Trophoblast cell (in vitro differentiated cells and primary cell): ENCODE data around the gene SAP30L.

ENCODE experiments used
- DNase-seq, 2 donors: peaks; one replicate each; pipeline ENCODE4 v3.0.0-alpha.2; 2016
- H2AFZ ChIP-seq: 2 replicates; pipeline ENCODE4 v1.6.1; 2013; ENCODE audit warnings: low read length, moderate library complexity, mild to moderate bottlenecking; ENCODE audit not compliant: insufficient read depth, poor library complexity
- H2AK5ac ChIP-seq: 2 replicates; pipeline ENCODE4 v1.6.1; 2013; ENCODE audit warnings: mild to moderate bottlenecking, low read length
- H2BK120ac ChIP-seq: 2 replicates; pipeline ENCODE4 v1.6.1; 2013; ENCODE audit warnings: low read length, mild to moderate bottlenecking, moderate library complexity; ENCODE audit not compliant: insufficient read depth, poor library complexity
- H2BK12ac ChIP-seq: 2 replicates; pipeline ENCODE4 v1.6.1; 2013; ENCODE audit warnings: mild to moderate bottlenecking, low read length, moderate library complexity
- H2BK5ac ChIP-seq: 2 replicates; pipeline ENCODE4 v1.6.1; 2013; ENCODE audit warnings: low read length, low read depth, moderate library complexity, mild to moderate bottlenecking; ENCODE audit not compliant: poor library complexity
- H3K14ac ChIP-seq: 2 replicates; pipeline ENCODE4 v1.6.1; 2013; ENCODE audit warnings: mild to moderate bottlenecking, low read length
- H3K18ac ChIP-seq: 2 replicates; pipeline ENCODE4 v1.6.1; 2013; ENCODE audit warnings: mild to moderate bottlenecking, low read length
- H3K23ac ChIP-seq: 2 replicates; pipeline ENCODE4 v1.6.1; 2013; ENCODE audit warnings: low read length
- H3K27ac ChIP-seq: 2 replicates; pipeline ENCODE4 v1.5.1; 2013; ENCODE audit warnings: low read depth, mild to moderate bottlenecking, inconsistent platforms, low read length, moderate library complexity
- H3K27me3 ChIP-seq: 2 replicates; pipeline ENCODE4 v1.6.1; 2013; ENCODE audit warnings: inconsistent platforms, mild to moderate bottlenecking, low read length, moderate library complexity; ENCODE audit not compliant: insufficient read depth
- H3K36me3 ChIP-seq, 2 experiments: 1 replicate in 1 of 2; 2 replicates in 1 of 2; pipeline ENCODE4 v1.6.1; 2013; ENCODE audit warnings: low read length in 2 of 2, mild to moderate bottlenecking in 2 of 2, moderate library complexity in 1 of 2; ENCODE audit not compliant: insufficient read depth in 2 of 2, control insufficient read depth in 1 of 2
- H3K4ac ChIP-seq: 2 replicates; pipeline ENCODE4 v1.6.1; 2013; ENCODE audit warnings: low read depth, mild to moderate bottlenecking, low read length, moderate library complexity
- H3K4me1 ChIP-seq, 2 experiments: 1 replicate in 1 of 2; 2 replicates in 1 of 2; pipeline ENCODE4 v1.6.1; 2013; ENCODE audit warnings: low read length in 2 of 2, mild to moderate bottlenecking in 2 of 2, moderate library complexity in 1 of 2; ENCODE audit not compliant: insufficient read depth in 2 of 2, control insufficient read depth in 1 of 2
- H3K4me2 ChIP-seq: 2 replicates; pipeline ENCODE4 v1.6.1; 2013; ENCODE audit warnings: inconsistent platforms, mild to moderate bottlenecking, low read length, moderate library complexity
- H3K4me3 ChIP-seq: 2 replicates; pipeline ENCODE4 v1.5.1; 2013; ENCODE audit warnings: mild to moderate bottlenecking, low read depth, low read length, inconsistent platforms
- H3K79me1 ChIP-seq: one replicate; pipeline ENCODE4 v1.6.1; 2013; ENCODE audit warnings: low read length
- H3K79me2 ChIP-seq: 2 replicates; pipeline ENCODE4 v1.6.1; 2013; ENCODE audit warnings: low read length, mild to moderate bottlenecking; ENCODE audit not compliant: control insufficient read depth, insufficient read depth, poor library complexity
- H3K9ac ChIP-seq: 2 replicates; pipeline ENCODE4 v1.6.1; 2013; ENCODE audit warnings: mild to moderate bottlenecking, low read length
- H3K9me3 ChIP-seq: 2 replicates; pipeline ENCODE4 v1.6.1; 2013; ENCODE audit warnings: low read depth, mild to moderate bottlenecking, control low read depth, inconsistent platforms, low read length; ENCODE audit not compliant: insufficient read depth
- H4K12ac ChIP-seq: 2 replicates; pipeline ENCODE4 v1.6.1; 2013; ENCODE audit warnings: low read depth, mild to moderate bottlenecking, low read length, moderate library complexity
- H4K8ac ChIP-seq: 2 replicates; pipeline ENCODE4 v1.6.1; 2013; ENCODE audit warnings: low read depth, mild to moderate bottlenecking, low read length, moderate library complexity
- H4K91ac ChIP-seq: one replicate; pipeline ENCODE4 v1.6.1; 2013; ENCODE audit warnings: low read depth, mild to moderate bottlenecking, low read length, moderate library complexity
- WGBS: extraction: QIAGEN DNeasy Blood & Tissue Kit; methylation state at CpG from one replicate; pipeline ENCODE4 v1.1.7; 2013; ENCODE audit warnings: missing lambda C conversion rate; ENCODE audit not compliant: insufficient read length, insufficient coverage; ENCODE audit errors: extremely low coverage; 5-methylcytosine and 5-hydroxymethylcytosine counted together

Gene SAP30L

DNA sequence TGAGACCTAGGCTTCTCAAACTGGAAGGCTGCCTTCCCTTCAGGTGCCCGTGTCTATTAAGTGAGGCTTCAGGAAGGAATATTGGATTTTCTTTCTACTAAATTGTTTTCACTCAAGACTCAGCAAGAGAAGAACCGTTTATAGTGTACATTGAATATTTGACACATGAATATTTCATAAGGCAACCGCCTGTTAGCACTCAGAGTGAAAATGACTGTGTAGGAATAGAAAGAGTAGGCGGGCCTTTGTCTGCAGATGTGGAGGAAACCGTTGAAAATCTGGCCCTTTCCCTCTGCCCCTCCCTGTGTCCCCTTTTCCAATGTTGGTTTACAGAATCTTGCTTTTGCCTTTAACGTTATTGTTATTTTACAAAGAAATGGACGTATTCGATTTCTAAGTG lies 6.2 kb downstream of the SAP30L start:
- H3K27me3 ChIP-seq: no peaks in the 10 kb centered on the region
- H2AK5ac ChIP-seq: no peak overlapping the region
- no peak overlapping the region for H4K12ac ChIP-seq
- no peaks in the 10 kb centered on the region for H3K79me1 ChIP-seq
- no peak overlapping the region for H2AFZ ChIP-seq
- H4K8ac ChIP-seq: no peak overlapping the region
- no peak overlapping the region for H2BK120ac ChIP-seq
- H3K79me2 ChIP-seq: peaks cover 2% of the 10 kb centered on the region
- H3K4me1 ChIP-seq: peaks cover 0 to 7% of the 10 kb centered on the region in 2 experiments
- no peak overlapping the region for H3K4me3 ChIP-seq
- H3K14ac ChIP-seq: no peak overlapping the region
- no peak overlapping the region for H2BK12ac ChIP-seq
- no peak overlapping the region for H3K23ac ChIP-seq
- H4K91ac ChIP-seq: no peak overlapping the region
- peaks cover 26 to 43% of the 10 kb centered on the region in 2 experiments for H3K36me3 ChIP-seq
- H2BK5ac ChIP-seq: no peak overlapping the region
- no CpG with 5 or more reads among the region's 8 CpGs for WGBS
- no peaks in the 10 kb centered on the region for H3K9me3 ChIP-seq
- H3K27ac ChIP-seq: no peak overlapping the region
- H3K9ac ChIP-seq: no peak overlapping the region
- no peak for DNase-seq
- no peak overlapping the region for H3K18ac ChIP-seq
- H3K4ac ChIP-seq: no peak overlapping the region
- H3K4me2 ChIP-seq: no peak overlapping the region

DNA sequence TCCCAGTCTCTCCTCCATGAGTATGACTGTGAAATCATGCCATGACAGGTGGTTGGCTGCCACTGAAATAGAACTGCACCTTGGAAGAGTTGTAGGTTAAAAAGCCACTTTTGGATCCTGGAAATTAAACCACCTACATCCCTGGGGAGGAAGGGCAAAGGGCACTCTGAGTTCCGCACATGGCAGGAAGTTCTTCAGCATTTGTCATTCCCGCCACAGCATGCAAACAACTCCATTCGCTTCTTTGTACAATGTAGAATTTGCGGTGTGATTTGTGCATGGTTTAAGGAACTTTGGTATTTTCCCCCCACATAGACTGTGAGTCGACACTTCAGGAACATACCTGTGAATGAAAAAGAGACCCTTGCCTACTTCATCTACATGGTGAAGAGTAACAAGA lies 9.8 kb downstream of the SAP30L start:
- Histone ChIP-seq H3K27me3 (no peaks in the 10 kb centered on the region), H3K14ac (no peak overlapping the region), H3K79me2 (no peaks in the 10 kb centered on the region), H2BK120ac (no peak overlapping the region), H3K9ac (peak overlapping the region; percentile 18), H4K91ac (no peak overlapping the region), H3K18ac (no peak overlapping the region), H3K4ac (no peak overlapping the region), H3K4me2 (no peak overlapping the region), H2BK12ac (no peak overlapping the region), H2AK5ac (no peak overlapping the region), H3K9me3 (no peaks in the 10 kb centered on the region), H4K8ac (no peak overlapping the region), H3K4me1 (peaks cover 9 to 15% of the 10 kb centered on the region in 2 experiments), H2AFZ (no peak overlapping the region), H4K12ac (no peak overlapping the region), H3K79me1 (no peaks in the 10 kb centered on the region), H3K36me3 (peaks cover 30 to 60% of the 10 kb centered on the region in 2 experiments), H3K27ac (no peak overlapping the region), H3K23ac (no peak overlapping the region), H3K4me3 (no peak overlapping the region), H2BK5ac (no peak overlapping the region)
- no CpG with 5 or more reads among the region's 5 CpGs for WGBS
- DNase-seq: peak in 1 of 2 donors; percentile 41

DNA sequence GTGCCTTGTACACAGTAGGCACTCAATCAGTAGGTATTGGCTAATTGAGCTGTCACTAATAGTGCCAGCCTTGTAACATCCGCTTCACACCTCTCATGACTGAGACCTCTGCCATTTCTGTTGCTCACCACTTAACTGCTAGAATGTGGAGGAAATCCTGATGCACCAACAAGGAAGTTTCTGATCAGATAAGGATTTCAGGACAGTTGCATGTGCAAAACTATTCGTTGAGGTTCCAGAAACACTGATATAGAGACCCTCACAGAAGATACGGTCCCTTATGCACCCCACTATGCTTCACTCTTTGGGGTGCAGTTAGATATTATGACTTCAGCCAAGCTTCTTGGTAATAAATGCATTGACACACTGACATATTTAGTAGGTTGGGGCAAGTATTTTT lies 10.7 kb downstream of the SAP30L start:
- Histone ChIP-seq H3K36me3 (peaks cover 30 to 55% of the 10 kb centered on the region in 2 experiments), H3K27me3 (no peaks in the 10 kb centered on the region)

DNA sequence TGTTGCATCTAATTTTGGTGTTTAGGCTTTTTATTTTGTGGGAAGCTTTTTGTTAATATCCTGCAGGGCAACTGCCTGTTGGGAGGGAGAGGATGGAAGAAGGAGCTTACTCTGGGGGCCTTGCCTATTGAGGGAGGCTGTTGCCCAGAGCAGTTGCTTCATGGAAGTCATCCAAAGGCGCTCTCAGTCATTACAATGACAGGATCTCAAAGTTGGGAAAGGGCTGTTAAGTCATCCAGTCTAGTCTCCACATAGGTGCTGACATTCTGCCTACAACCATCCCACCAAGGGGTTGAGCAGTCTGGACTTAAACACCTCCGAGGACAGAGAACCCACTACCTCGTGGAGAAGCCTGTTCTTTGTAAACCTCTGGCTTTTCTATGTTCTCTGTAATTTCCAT lies 13.2 kb downstream of the SAP30L start:
- DNase-seq: no peak
- Histone ChIP-seq H4K12ac (no peak overlapping the region), H4K91ac (no peak overlapping the region), H3K14ac (no peak overlapping the region), H3K79me2 (no peaks in the 10 kb centered on the region), H2AK5ac (no peak overlapping the region), H3K4me3 (no peak overlapping the region), H3K27me3 (no peaks in the 10 kb centered on the region), H4K8ac (no peak overlapping the region), H2BK5ac (no peak overlapping the region), H3K27ac (no peak overlapping the region), H3K18ac (no peak overlapping the region), H3K9me3 (no peaks in the 10 kb centered on the region), H3K4me1 (peaks cover 11 to 16% of the 10 kb centered on the region in 2 experiments), H3K36me3 (peaks cover 17 to 38% of the 10 kb centered on the region in 2 experiments), H3K9ac (no peak overlapping the region), H2BK120ac (no peak overlapping the region), H3K23ac (no peak overlapping the region), H3K4me2 (no peak overlapping the region), H3K4ac (no peak overlapping the region), H3K79me1 (no peaks in the 10 kb centered on the region), H2BK12ac (no peak overlapping the region), H2AFZ (no peak overlapping the region)
- WGBS: no CpG with 5 or more reads among the region's 3 CpGs

More for the DNA sequence above, 10.7 kb downstream of the SAP30L start:
- H2BK12ac ChIP-seq: no peak overlapping the region
- H3K79me1 ChIP-seq: no peaks in the 10 kb centered on the region
- no peak overlapping the region for H4K12ac ChIP-seq
- no peak overlapping the region for H2BK5ac ChIP-seq
- no peak for DNase-seq
- H3K9me3 ChIP-seq: no peaks in the 10 kb centered on the region
- no peak overlapping the region for H2AK5ac ChIP-seq
- H3K9ac ChIP-seq: no peak overlapping the region
- H2BK120ac ChIP-seq: no peak overlapping the region
- H2AFZ ChIP-seq: no peak overlapping the region
- H3K14ac ChIP-seq: no peak overlapping the region
- no peak overlapping the region for H4K8ac ChIP-seq
- H4K91ac ChIP-seq: no peak overlapping the region
- H3K4me3 ChIP-seq: no peak overlapping the region
- H3K4me2 ChIP-seq: no peak overlapping the region
- WGBS: no CpG with 5 or more reads among the region's 3 CpGs
- H3K79me2 ChIP-seq: no peaks in the 10 kb centered on the region
- H3K4me1 ChIP-seq: peaks cover 11 to 14% of the 10 kb centered on the region in 2 experiments
- H3K4ac ChIP-seq: no peak overlapping the region
- H3K18ac ChIP-seq: no peak overlapping the region
- H3K23ac ChIP-seq: no peak overlapping the region
- no peak overlapping the region for H3K27ac ChIP-seq
